ENCODE measurements around the gene CDCA4.
"Not testable (repeated sequence)": the region's sequence is repeated elsewhere in the genome, so short reads cannot be mapped to it uniquely, and the experiment has no call there.

CDCA4 gene

GRCh38 chr14:105020815-105021655, at the start of gene CDCA4:
CDCA4 (minus strand) TSS chr14:105021083; CDS start chr14:105011929, 9,154 bp downstream.
- peak; percentile 100 for DNase-seq (ENCODE audit: low spot score)

- DNase-seq (ENCODE audit: low spot score), result no peak
Measured at GRCh38 chr14:105069871-105070759, 49.2 kb upstream of the CDCA4 start.

- DNase-seq (ENCODE audit: low spot score), result no peak
Measured at GRCh38 chr14:105069522-105069870, 48.6 kb upstream of the CDCA4 start.

- no peak for DNase-seq (ENCODE audit: low spot score)
Measured at GRCh38 chr14:105068818-105069217, 47.9 kb upstream of the CDCA4 start.

- no peak for DNase-seq (ENCODE audit: low spot score)
Measured at GRCh38 chr14:105067969-105068301, 47.1 kb upstream of the CDCA4 start.

- peak; percentile 63 for DNase-seq (ENCODE audit: low spot score)
Measured at GRCh38 chr14:105067140-105067968, 46.5 kb upstream of the CDCA4 start.

GRCh38 chr14:105066240-105067071, 45.6 kb upstream of the CDCA4 start:
- no peak for DNase-seq (ENCODE audit: low spot score)

- DNase-seq (ENCODE audit: low spot score), result no peak
Measured at GRCh38 chr14:105065280-105066228, 44.7 kb upstream of the CDCA4 start, which contains the start of gene GPR132. GPR132 (minus strand) TSS chr14:105065430; CDS start chr14:105055420, 10,010 bp downstream.

- peak; percentile 65 for DNase-seq (ENCODE audit: low spot score)
Measured at GRCh38 chr14:105064721-105065143, 43.8 kb upstream of the CDCA4 start.

- no peak for DNase-seq (ENCODE audit: low spot score)
Measured at GRCh38 chr14:105064001-105064400, 43.1 kb upstream of the CDCA4 start.

GRCh38 chr14:105063506-105063905, 42.6 kb upstream of the CDCA4 start:
- not testable (repeated sequence) for DNase-seq (ENCODE audit: low spot score)

GRCh38 chr14:105063056-105063455, 42.2 kb upstream of the CDCA4 start:
- no peak for DNase-seq (ENCODE audit: low spot score)

- DNase-seq (ENCODE audit: low spot score), result no peak
Measured at GRCh38 chr14:105062048-105062433, 41.2 kb upstream of the CDCA4 start.

- DNase-seq (ENCODE audit: low spot score), result no peak
Measured at GRCh38 chr14:105061428-105062047, 40.7 kb upstream of the CDCA4 start.

GRCh38 chr14:105060751-105061427, 40.0 kb upstream of the CDCA4 start:
- no peak for DNase-seq (ENCODE audit: low spot score)

GRCh38 chr14:105059925-105060565, 39.2 kb upstream of the CDCA4 start:
- no peak for DNase-seq (ENCODE audit: low spot score)

- DNase-seq (ENCODE audit: low spot score), result no peak
Measured at GRCh38 chr14:105059035-105059924, 38.4 kb upstream of the CDCA4 start.
